ENCODE measurements around the gene STH.

The STH gene

DNA sequence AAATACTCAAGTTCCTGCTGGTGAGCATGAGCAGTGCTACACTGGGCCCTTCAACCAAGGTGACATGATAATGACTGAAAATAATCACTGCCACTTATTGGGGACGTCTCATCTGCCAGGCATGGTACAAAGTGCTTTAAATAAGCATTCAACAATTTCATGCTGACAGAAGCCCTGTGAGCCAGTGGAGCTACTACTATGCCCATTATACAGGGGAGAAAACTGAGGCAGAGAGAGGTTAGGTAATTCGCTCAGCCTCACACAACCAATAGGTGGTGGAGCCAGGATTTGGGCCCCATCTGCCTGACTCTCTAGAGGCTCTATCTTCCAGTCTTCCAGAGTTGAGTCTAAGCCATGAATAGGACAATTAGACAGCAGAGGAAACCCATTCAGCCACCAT, 30.3 kb upstream of the STH start:
- no peak for DNase-seq

DNA sequence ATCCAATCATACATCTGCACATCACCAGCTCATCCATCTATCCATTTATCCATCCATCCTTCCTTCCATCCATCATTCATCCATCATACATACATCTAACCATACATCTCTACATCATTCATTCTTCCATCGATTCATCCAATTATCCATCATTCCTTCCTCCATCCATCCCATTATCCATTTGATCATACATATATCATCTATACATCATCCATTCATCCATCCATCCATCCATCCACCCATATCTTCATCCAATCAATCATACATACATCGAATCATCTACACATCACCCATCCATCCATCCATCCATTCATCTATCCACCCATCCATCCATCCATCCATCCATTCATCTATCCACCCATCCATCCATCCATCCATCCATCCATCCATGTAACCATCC, 29.3 kb upstream of the STH start:
- no peak for DNase-seq

DNA sequence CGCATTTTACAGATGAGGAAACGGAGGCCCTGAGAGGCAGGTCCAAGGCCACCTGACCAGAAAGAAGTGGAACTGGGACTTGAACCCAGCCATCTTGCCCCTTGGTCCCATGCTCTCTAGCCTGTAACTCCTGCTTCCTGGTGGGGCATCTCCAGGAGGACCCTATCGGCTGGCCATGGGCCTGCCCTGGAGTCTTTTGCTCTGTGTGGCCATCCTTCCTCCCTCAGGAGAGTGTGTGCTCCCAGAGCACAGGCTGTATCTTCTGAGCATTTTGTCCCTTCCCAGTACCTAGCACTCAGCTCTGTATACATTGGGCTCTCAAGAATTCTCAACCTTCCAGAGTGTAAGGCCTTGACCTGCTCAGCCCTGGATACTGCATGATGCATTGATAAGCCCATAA, 28.4 kb upstream of the STH start:
- DNase-seq: no peak

DNA sequence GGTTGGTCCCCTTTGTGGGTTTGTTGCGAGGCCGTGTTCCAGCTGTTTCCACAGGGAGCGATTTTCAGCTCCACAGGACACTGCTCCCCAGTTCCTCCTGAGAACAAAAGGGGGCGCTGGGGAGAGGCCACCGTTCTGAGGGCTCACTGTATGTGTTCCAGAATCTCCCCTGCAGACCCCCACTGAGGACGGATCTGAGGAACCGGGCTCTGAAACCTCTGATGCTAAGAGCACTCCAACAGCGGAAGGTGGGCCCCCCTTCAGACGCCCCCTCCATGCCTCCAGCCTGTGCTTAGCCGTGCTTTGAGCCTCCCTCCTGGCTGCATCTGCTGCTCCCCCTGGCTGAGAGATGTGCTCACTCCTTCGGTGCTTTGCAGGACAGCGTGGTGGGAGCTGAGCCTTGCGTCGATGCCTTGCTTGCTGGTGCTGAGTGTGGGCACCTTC, 27.3 kb upstream of the STH start:
- DNase-seq: no peak

DNA sequence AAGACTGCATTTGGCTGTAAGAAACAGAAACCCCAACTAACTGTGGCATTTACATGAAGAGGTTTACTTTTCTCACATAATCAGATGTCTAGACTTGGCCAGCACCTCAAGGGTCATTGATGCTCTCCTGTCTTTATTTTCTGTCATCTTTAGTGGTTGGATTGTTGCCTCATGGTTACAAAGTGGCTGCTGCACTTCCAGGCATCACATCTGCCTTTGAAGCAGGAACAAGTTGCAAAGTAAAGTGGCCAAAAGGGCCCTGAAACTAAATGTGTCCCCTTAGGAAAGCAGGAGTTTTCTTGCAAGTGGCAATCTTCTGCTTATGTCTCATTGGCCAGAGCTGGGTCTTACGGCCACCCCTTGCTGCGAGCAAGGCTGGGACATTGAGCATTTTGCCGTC, 26.5 kb upstream of the STH start:
- no peak for DNase-seq

DNA sequence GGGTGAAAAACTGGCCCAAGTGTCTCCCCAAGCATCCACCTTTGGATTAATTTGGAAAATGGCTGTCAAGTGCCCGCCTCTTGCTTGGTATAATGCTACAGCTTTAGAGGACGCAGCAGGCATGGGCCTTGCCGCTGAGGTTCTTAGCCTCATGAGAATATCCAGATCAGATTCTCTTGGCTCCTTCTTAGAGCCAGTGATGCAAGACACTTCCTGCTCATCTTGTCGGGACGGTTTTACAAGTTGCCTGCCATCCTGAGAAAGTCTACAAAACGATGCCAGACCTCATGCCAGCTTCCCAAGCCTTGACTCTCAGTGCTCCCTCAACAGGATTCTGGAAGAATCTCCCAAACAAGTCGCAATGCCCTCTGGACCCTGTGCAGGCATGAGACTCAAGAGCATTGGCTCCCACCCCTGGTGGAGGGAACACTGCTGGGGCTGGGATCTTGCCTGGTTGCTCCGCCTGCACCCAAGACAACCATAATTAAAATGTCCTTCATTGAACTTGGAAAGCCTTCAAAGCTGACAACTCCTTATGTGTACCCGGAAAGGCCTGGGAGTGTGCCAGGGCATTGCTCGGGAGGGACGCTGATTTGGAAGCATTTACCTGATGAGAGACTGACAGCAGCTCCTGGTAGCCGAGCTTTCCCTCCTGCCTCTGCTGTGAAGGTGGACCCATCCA, 25.8 kb upstream of the STH start:
- no peak for DNase-seq

DNA sequence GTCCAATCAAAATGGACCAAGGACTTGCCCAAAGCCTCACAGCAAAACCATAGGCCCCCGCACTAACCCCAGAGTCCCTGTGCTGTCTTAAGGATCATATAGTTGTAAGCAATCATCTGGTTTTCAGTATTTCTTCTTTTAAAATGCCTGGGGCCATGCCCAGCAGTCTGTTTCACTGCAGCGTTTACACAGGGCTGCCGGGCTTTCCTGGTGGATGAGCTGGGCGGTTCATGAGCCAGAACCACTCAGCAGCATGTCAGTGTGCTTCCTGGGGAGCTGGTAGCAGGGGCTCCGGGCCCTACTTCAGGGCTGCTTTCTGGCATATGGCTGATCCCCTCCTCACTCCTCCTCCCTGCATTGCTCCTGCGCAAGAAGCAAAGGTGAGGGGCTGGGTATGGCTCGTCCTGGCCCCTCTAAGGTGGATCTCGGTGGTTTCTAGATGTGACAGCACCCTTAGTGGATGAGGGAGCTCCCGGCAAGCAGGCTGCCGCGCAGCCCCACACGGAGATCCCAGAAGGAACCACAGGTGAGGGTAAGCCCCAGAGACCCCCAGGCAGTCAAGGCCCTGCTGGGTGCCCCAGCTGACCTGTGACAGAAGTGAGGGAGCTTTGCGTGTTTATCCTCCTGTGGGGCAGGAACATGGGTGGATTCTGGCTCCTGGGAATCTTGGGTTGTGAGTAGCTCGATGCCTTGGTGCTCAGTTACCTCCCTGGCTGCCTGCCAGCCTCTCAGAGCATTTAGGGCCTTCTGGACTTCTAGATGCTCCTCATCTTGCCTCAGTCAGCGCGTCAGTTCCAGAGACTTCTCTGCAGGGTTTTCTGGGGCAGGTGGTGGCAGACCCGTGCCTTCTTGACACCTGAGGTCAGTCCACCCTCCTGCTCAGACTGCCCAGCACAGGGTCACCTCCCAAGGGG, 24.8 kb upstream of the STH start:
- DNase-seq: no peak

DNA sequence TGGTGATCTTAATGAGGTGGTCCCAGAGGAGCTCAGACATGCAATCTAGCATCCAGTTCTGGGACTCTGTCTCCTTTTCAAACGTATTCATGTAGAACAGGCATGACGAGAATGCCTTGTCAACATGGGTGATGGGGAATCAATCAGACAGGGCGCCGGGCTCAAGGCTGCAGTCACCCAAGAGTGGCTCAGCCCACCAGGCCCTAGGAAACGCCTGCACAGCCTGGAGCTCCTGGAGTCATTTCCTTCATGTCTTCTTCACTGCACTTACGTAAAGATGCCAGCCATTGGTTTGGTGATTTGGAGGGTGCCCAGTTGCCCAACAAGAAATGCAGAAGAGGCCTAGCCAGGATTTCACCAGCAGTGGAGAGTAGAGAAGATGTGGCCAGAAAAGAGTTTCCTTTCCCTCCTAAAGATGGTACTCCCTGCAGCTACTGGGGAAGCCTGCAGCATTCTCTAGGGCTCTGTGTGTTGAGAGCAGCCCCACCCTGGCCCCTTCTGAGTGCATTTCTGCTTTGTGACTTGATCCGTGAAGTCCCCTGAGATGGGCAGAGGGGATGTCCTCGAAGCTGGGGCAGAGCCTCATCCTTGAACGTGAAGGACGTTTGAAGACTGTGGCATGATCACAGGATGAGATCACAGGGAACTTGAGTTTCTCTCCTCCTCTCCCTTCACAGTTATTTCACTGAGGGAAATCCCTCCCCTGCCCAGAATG, 24.0 kb upstream of the STH start:
- no peak for DNase-seq

DNA sequence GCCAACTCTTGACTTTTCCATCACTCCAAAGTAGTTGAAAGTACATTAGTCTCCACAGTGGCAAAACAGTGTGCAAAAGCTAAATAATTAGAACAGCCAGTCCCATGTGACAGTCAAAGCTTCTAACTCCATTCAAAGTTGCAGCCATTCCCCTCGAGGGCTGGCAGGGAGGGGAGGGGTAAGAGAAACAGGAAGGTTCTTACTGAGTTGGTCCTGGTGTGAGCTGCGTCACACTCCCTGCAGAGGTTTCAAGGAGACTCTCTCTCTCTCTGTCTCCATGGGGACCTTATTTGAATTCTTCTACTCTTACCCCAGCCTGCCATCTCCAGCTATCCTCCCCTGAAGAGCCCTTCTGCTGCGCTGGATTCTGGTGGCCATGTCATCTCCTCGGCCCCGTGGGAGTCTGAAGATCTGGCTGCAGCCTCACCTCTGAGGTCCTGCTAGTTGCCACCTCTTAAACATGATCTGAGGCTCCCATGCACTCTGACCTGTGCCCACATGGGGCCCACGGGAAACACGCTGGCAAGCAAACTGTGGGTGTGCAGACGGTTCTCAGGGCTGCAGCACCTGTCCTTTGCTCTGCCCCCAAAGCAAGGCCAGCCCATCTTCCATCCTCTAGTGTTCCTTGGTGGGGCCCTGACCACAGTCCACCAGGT, 23.3 kb upstream of the STH start:
- no peak for DNase-seq

DNA sequence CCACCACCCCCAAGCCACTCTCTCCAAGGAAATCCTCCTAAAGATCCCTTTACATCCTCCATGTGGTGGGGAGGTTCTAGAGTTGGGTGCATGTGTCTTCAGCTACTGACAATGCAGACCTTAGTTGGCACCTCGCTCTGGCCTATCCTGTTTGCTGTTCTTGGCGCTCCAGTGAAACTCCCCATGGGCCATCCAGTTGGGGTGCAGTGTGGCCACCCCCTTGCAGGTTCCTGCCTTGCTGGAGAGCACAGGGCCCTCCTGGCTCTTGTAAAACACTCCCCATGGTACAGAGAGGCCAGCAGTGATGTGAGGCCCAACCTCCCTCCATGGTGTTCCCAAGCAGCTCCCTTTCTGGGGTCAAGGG, 22.7 kb upstream of the STH start:
- DNase-seq: no peak

DNA sequence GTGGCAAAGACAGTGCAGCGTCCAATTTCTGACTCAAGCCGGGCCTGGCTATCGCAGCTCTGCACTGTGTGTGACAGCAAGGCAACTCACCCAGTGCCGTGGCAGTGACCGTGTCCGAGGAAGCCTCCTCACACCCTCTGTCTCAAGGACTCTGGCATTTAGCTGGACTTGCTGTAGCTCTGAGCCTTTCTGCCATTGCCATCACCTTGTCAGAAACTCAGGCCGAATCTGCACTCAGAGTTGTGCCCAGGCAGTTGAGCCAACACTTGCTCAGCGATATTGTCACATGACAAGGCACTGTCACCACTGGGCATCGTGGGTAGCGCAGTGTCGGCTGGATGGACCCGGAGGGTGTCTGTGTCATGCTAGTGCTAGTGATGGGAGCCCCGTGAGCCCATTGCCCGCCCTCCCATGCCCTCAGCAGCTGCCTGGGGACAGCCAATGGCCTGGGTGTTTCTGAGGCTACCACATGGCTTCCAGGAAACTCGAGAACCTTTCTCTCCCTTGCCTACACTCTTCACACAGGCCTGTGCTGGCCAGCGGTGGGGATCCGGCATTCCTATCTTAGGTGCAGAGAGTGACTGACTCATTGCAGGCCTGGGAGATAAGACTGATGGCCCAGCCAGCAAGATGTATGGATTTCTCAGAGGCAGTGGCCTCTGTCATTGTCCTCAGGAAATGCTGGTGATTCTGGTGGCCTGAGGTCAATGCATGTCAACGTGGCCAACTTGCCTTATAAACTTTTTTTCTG, 22.1 kb upstream of the STH start:
- DNase-seq: no peak

DNA sequence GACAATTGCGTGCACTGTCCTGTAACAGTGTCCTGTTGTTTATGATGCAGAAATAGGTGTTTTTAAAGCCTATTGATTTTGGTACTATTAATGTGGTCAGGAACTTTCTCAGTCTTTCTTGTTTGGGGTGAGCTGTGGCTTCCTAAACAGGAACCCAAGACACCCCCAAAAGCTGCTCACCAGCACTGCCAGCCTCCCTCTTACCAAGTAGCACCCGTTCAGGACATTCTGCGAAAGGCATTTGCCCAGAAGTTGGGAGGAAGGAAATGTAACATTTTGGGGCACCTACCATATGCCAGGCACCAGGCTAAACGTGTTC, 21.6 kb upstream of the STH start:
- no peak for DNase-seq

DNA sequence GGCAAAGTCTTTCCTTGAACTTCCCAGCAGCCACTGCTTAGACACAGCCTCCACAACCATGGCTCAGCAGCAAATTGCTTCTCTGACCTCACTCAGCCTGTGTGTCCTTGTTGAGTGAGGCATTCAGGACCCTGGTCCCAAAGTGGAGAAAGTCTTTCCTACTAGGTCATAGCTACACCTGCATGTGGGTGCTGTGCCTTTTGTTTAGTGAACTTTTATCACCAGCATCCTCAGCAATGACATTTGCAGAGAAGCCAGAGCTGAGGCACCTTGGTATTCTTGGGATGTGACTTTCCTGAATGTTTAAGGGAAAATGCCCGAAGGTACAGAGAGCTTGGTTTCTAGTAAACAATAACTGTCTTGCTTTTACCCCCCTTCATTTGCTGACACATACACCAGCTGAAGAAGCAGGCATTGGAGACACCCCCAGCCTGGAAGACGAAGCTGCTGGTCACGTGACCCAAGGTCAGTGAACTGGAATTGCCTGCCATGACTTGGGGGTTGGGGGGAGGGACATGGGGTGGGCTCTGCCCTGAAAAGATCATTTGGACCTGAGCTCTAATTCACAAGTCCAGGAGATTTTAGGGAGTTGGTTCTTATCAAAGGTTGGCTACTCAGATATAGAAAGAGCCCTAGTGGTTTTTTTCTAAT, 20.9 kb upstream of the STH start:
- no peak for DNase-seq

DNA sequence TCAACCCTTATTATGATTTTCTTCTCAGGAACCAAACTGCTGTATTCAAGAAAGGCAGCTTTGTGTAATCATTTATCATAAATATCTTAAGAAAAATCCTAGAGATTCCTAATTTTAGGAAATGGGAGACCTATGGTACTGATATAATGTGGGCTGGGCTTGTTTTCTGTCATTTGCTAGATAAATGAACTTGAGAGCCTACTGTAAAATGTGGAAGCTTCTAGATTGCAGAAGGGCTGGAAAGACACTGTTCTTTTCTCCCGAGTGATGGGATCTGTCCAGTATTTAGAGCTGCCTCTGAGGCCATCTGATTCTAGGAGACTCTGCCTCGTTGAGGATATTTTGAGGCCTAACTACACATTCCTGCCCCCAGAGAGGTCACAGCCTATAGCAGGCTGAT, 19.9 kb upstream of the STH start:
- no peak for DNase-seq

DNA sequence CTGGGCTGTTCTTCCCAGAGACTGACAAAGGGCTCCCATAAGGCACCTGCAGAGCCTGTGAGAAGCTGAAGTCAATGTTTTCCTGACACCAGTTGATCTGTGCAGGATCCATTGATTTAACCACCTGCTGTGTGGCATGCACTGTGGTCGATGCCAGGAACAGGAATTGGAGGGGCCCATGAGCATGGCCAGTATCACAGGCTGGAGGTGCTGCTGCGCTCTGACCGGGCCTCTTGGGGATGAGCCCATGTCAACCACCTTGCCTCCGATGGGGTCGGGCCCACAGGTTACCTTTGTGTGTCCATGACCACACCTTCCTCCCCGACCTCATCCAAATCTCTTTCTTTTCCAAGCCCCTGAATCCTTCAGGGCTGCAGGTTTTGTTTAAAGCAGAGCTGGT, 18.2 kb upstream of the STH start:
- no peak for DNase-seq

DNA sequence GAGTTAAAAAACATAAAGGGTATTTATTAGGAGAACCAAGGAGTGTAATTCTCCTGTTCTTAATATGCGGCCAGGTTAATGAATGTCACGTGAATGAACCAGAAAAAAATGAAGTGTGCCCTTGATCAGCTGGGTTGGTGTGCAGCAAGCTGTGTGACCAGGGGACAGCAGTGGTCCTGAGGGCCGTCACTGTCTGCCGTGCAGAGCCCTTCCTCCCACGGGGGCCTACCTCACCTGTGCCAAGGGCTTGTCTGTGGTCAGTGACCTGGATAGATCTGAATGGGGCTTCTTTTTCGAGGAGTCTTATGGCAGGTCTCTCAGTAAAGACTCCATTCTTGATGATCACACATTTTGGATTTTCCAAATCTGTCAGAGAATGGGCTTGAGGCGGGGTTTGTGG, 17.7 kb upstream of the STH start:
- no peak for DNase-seq

DNA sequence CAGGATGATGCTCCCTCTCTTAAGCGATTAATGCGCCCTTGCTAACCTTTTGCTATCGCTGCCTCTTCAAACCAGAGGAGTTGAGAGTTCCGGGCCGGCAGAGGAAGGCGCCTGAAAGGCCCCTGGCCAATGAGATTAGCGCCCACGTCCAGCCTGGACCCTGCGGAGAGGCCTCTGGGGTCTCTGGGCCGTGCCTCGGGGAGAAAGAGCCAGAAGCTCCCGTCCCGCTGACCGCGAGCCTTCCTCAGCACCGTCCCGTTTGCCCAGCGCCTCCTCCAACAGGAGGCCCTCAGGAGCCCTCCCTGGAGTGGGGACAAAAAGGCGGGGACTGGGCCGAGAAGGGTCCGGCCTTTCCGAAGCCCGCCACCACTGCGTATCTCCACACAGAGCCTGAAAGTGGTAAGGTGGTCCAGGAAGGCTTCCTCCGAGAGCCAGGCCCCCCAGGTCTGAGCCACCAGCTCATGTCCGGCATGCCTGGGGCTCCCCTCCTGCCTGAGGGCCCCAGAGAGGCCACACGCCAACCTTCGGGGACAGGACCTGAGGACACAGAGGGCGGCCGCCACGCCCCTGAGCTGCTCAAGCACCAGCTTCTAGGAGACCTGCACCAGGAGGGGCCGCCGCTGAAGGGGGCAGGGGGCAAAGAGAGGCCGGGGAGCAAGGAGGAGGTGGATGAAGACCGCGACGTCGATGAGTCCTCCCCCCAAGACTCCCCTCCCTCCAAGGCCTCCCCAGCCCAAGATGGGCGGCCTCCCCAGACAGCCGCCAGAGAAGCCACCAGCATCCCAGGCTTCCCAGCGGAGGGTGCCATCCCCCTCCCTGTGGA, 16.0 kb upstream of the STH start:
- DNase-seq: no peak

DNA sequence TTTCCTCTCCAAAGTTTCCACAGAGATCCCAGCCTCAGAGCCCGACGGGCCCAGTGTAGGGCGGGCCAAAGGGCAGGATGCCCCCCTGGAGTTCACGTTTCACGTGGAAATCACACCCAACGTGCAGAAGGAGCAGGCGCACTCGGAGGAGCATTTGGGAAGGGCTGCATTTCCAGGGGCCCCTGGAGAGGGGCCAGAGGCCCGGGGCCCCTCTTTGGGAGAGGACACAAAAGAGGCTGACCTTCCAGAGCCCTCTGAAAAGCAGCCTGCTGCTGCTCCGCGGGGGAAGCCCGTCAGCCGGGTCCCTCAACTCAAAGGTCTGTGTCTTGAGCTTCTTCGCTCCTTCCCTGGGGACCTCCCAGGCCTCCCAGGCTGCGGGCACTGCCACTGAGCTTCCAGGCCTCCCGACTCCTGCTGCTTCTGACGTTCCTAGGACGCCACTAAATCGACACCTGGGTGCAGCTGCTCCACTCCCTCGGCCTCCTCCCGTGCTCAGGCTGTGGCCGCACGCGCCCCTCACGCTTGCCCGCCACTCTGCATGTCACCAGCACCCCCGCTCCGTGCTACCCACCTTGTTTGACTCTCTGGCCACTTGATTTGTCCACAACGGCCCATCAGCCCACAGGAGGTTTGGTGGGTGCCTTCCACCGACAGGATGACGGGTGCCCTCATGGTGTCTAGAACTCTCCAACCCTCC, 15.3 kb upstream of the STH start:
- DNase-seq: no peak

DNA sequence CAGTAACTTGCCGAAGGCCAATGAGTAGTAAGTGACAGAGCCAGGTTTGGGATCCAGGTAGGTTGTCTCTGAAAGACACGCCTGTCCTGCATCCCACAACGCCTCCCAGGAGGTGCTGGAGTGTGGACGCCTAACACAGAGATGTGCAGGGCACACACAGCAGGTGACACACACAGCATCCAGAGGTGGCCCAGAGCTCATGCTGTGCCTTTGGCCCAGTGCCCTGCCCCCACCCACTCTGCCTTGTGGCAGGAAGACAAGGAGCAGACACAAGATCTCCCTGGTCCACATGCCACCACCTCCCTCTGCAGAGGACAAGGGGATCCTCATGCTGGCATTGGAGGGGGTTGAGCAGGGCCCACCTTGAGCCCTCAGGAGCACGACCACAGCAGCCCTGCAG, 14.7 kb upstream of the STH start:
- no peak for DNase-seq

DNA sequence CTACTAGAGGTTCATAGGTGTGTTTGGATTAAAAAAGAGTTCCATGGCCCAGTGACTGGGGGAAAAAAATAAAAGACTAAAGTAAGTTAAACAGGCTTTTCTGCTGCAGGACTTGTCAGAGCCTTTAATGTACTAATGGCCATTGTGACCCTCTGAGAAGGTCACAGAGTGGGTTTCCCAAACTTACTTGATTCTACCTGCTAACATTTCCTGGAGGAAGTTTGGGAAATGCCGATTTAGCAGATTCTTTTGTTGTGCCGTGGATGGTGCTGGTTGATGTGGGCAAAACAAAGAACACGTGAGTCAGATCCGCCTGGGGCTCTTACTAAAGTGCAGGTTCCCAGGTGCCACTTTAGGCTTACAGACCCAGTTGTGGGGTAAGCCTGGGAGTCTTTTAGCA, 13.6 kb upstream of the STH start:
- no peak for DNase-seq

DNA sequence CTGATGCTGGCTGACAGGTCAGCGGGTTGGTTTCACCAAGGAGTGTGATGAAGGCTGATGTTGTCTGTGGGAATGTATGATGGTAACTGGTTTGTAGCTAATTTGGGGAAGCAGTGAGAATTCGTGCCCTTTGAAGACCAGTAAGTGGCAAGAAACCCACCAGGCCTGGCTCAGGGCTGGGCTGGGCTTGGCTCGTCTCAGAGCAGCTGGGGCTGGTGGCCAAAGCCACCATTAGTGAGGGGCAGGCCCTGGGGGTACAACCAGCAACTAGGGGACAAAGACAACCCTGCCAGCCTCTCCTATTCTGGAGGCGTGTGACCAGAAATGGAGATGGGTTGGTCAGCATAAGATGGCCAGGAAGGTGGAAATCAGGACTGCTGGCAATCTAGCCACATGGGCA, 13.0 kb upstream of the STH start:
- DNase-seq: no peak

Measured in NCI-H524 (cell line).